Measurements from ENCODE around the gene HOXA3. TPM values are rescaled to one million over a fixed set of nuclear protein-coding genes. Genes with fewer than 3 reads are reported as not detected.

The HOXA3 gene
- total RNA-seq, 1 experiment from 2014 or later, result 22.6 TPM

DNA sequence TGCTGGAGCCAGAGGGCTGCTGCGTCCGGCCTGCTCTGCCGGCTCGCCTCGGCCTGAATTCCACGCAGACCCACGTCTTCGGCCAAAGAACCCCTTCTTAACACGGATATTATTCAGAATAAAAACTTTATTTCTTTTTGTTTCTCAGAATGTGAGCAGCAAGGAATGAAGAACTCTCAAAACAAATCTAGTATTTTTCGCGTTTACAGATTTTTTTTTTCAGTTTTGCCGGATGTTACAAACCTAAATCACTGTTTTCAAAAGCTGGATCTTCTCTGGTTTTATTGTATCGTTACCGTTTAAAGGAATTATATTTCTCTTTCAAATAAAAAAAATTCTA, 45.5 kb downstream of the HOXA3 start:
- Mint-ChIP-seq H3K27me3 (ENCODE audit: insufficient read depth, unreplicated experiment) (no peaks in the 10 kb centered on the region), H3K4me3 (ENCODE audit: unreplicated experiment) (no peak overlapping the region), H3K9me3 (ENCODE audit: unreplicated experiment) (no peaks in the 10 kb centered on the region), H3K36me3 (ENCODE audit: insufficient read depth, unreplicated experiment) (peaks cover 25% of the 10 kb centered on the region), H3K27ac (ENCODE audit: unreplicated experiment) (no peak overlapping the region), H3K4me1 (ENCODE audit: low read depth, unreplicated experiment) (peaks cover 6% of the 10 kb centered on the region)
- ChIA-PET POLR2A (interaction anchor here (0.5 kb wide), 1 partner anchor 10 kb away, joined by 3 read pairs; no protein-coding TSS in a partner anchor), CTCF (no interaction called here)
- Histone ChIP-seq H3K9me3 (no peaks in the 10 kb centered on the region), H3K4me1 (peaks cover 19% of the 10 kb centered on the region), H3K36me3 (ENCODE audit: control insufficient read depth, insufficient read depth, low read length) (no peaks in the 10 kb centered on the region; the same call in 1 of the 2 replicates), H3K4me3 (ENCODE audit: low read depth, low read length) (no peak overlapping the region), H3K27me3 (replicated peaks; ENCODE audit: control insufficient read depth, insufficient read depth, low read length) (no peaks in the 10 kb centered on the region)
- intact Hi-C loops (cut with micrococcal nuclease; ENCODE audit: unreplicated experiment), result no loop called here
- BruUV-seq (replicated peaks), result no TSS peak
- TF ChIP-seq, protein P1, sequence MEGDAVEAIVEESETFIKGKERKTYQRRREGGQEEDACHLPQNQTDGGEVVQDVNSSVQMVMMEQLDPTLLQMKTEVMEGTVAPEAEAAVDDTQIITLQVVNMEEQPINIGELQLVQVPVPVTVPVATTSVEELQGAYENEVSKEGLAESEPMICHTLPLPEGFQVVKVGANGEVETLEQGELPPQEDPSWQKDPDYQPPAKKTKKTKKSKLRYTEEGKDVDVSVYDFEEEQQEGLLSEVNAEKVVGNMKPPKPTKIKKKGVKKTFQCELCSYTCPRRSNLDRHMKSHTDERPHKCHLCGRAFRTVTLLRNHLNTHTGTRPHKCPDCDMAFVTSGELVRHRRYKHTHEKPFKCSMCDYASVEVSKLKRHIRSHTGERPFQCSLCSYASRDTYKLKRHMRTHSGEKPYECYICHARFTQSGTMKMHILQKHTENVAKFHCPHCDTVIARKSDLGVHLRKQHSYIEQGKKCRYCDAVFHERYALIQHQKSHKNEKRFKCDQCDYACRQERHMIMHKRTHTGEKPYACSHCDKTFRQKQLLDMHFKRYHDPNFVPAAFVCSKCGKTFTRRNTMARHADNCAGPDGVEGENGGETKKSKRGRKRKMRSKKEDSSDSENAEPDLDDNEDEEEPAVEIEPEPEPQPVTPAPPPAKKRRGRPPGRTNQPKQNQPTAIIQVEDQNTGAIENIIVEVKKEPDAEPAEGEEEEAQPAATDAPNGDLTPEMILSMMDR (IDR thresholded peaks at IDR 0.05; ENCODE audit: insufficient read depth in 1 of 2, low read depth in 1 of 2, low read length in 1 of 2, severe bottlenecking in 1 of 2, unreplicated experiment in 1 of 2), result no peak
- no peak for DNase-seq

DNA sequence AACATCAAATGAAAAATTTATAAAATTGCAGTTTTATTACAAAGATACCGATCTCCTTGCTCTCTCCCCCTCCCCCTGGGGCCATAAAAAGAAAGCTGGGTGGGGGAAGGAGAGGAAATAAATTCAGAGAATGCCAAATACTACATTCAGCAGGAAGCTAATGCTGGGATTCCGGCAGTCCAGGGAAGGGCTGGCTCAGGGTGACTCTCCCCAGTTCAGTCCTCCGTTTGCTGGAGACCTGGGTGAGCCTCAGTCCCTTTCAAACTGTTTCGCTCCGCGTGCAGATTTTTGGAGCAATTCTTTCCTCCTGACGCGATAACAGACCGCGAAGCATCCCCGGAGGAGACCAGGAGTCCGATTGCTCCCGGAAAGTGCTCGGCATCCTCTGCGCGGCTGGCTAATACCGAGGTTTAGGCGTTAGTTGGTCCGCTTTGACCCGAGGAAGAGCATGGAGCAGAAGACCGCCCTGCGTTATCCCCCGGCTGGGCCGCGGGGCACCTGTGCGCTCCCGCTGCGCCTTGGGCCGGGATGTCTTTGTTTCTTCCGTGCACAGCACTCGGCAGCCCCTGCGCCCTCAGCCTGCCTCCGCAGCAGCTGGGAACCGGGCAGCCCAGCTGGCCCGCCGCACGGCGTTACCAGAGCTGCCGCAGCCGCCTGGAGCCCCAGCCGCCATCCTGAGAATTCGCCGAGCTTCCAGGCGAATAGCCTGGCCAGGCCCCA, 46.0 kb downstream of the HOXA3 start:
- H3K36me3 ChIP-seq (ENCODE audit: control insufficient read depth, insufficient read depth, low read length), result no peaks in the 10 kb centered on the region; the same call in 1 of the 2 replicates
- H3K27me3 Mint-ChIP-seq (ENCODE audit: insufficient read depth, unreplicated experiment), result no peaks in the 10 kb centered on the region
- intact Hi-C loops (cut with micrococcal nuclease; ENCODE audit: unreplicated experiment), result no loop called here
- no peak for DNase-seq
- POLR2A ChIA-PET, result interaction anchor here (0.5 to 0.6 kb wide), 2 partner anchors 10 to 24 kb away, joined by 3 read pairs; partner anchors contain the start of gene HOXA4
- no peaks in the 10 kb centered on the region for H3K9me3 ChIP-seq
- H3K27me3 ChIP-seq (replicated peaks; ENCODE audit: control insufficient read depth, insufficient read depth, low read length), result no peaks in the 10 kb centered on the region
- TF ChIP-seq, protein P1 (IDR thresholded peaks at IDR 0.05; ENCODE audit: insufficient read depth in 1 of 2, low read depth in 1 of 2, low read length in 1 of 2, severe bottlenecking in 1 of 2, unreplicated experiment in 1 of 2), result no peak
- CTCF ChIA-PET, result no interaction called here
- H3K4me3 ChIP-seq (ENCODE audit: low read depth, low read length), result no peak overlapping the region
- BruUV-seq (replicated peaks), result no TSS peak
- no peak overlapping the region for H3K4me3 Mint-ChIP-seq (ENCODE audit: unreplicated experiment)
- H3K4me1 Mint-ChIP-seq (ENCODE audit: low read depth, unreplicated experiment), result peaks cover 1% of the 10 kb centered on the region
- no peaks in the 10 kb centered on the region for H3K9me3 Mint-ChIP-seq (ENCODE audit: unreplicated experiment)
- no peak overlapping the region for H3K27ac Mint-ChIP-seq (ENCODE audit: unreplicated experiment)
- peaks cover 14% of the 10 kb centered on the region for H3K4me1 ChIP-seq
- peaks cover 25% of the 10 kb centered on the region for H3K36me3 Mint-ChIP-seq (ENCODE audit: insufficient read depth, unreplicated experiment)

DNA sequence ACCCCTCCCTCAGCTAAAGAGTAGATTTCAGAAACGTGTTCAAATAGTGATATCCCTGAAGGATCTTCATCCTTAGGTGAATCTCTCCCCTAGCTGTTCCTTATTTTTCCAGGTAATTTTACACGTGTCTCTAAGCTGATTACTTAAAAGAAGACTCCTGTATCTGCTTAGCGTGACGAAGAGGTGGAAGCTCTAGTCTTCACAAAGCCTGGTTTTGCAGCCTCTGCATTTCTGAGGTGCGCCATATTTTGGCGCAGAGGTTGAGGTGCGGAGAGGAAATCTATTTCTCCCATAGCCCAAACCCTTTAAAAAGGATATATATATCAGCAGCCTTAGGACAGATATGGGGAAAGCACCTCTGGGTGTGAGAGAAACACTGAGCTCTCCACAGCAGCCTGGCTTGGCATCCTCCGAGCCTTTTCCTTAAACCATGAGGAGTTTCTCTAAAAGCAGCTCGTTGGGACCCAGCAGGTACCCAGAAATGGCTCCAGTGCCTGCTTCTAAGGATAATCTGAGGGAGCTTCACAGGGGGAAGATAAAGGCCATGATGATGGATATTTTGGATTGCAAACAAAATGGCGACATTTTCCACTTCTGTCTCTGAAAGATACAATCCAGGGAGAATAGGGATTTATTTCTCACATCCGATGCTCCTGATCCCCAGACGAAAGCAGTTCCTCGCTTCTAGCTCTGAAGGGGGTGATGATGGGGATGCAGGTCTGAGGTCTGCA, 46.9 kb downstream of the HOXA3 start:
- no peaks in the 10 kb centered on the region; the same call in 1 of the 2 replicates for H3K36me3 ChIP-seq (ENCODE audit: control insufficient read depth, insufficient read depth, low read length)
- H3K36me3 Mint-ChIP-seq (ENCODE audit: insufficient read depth, unreplicated experiment), result peaks cover 27% of the 10 kb centered on the region
- no peak overlapping the region for H3K4me3 ChIP-seq (ENCODE audit: low read depth, low read length)
- POLR2A ChIA-PET, result no interaction called here
- H3K4me1 ChIP-seq, result peaks cover 8% of the 10 kb centered on the region
- H3K27me3 ChIP-seq (replicated peaks; ENCODE audit: control insufficient read depth, insufficient read depth, low read length), result no peaks in the 10 kb centered on the region
- no peaks in the 10 kb centered on the region for H3K4me1 Mint-ChIP-seq (ENCODE audit: low read depth, unreplicated experiment)
- no peak for DNase-seq
- CTCF ChIA-PET, result interaction anchor here (1.0 kb wide), 1 partner anchor 15 kb away, joined by 3 read pairs; no protein-coding TSS in a partner anchor
- no peaks in the 10 kb centered on the region for H3K9me3 Mint-ChIP-seq (ENCODE audit: unreplicated experiment)
- BruUV-seq (replicated peaks), result no TSS peak
- no peak overlapping the region for H3K4me3 Mint-ChIP-seq (ENCODE audit: unreplicated experiment)
- H3K27me3 Mint-ChIP-seq (ENCODE audit: insufficient read depth, unreplicated experiment), result no peaks in the 10 kb centered on the region
- no peak overlapping the region for H3K27ac Mint-ChIP-seq (ENCODE audit: unreplicated experiment)
- TF ChIP-seq, protein P1 (IDR thresholded peaks at IDR 0.05; ENCODE audit: insufficient read depth in 1 of 2, low read depth in 1 of 2, low read length in 1 of 2, severe bottlenecking in 1 of 2, unreplicated experiment in 1 of 2), result no peak
- intact Hi-C loops (cut with micrococcal nuclease; ENCODE audit: unreplicated experiment), result no loop called here
- no peaks in the 10 kb centered on the region for H3K9me3 ChIP-seq
